OCI-LY1 (cell line): ENCODE results near the gene IL21R.

ENCODE experiments used
- H2AFZ ChIP-seq: fragments of 200-600 bp; sonication (generic), shearing (Covaris generic); 2 replicates; pipeline ENCODE4 v1.6.0; 2014; ENCODE audit warnings: antibody characterized with exemption, mild to moderate bottlenecking, low read length
- H3F3A ChIP-seq: fragments of 200-600 bp; sonication (generic), shearing (Covaris generic); 2 replicates; pipeline ENCODE4 v1.6.0; 2014; ENCODE audit warnings: mild to moderate bottlenecking, antibody characterized with exemption, low read length, moderate library complexity; ENCODE audit not compliant: insufficient read depth
- H3K27ac ChIP-seq: fragments of 200-600 bp; sonication (generic); 2 replicates; pipeline ENCODE4 v1.5.1; 2014; ENCODE audit warnings: low read length, mixed run types, mild to moderate bottlenecking, low read depth; ENCODE audit not compliant: poor library complexity, severe bottlenecking
- H3K27me3 ChIP-seq: fragments of 200-600 bp; sonication (generic); 2 replicates; pipeline ENCODE4 v1.6.0; 2014; ENCODE audit warnings: antibody characterized with exemption, mild to moderate bottlenecking, low read length, moderate library complexity; ENCODE audit not compliant: insufficient read depth
- H3K36me3 ChIP-seq: fragments of 200-600 bp; sonication (generic); 2 replicates; pipeline ENCODE4 v1.6.1; 2014; ENCODE audit warnings: mild to moderate bottlenecking, antibody characterized with exemption, low read length, moderate library complexity, mixed read lengths; ENCODE audit not compliant: insufficient read depth
- H3K4me1 ChIP-seq: fragments of 200-600 bp; sonication (generic); 2 replicates; pipeline ENCODE4 v1.5.1; 2014; ENCODE audit warnings: mild to moderate bottlenecking, low read length, moderate library complexity; ENCODE audit not compliant: insufficient read depth, severe bottlenecking
- H3K4me2 ChIP-seq: fragments of 200-600 bp; sonication (generic), shearing (Covaris generic); 2 replicates; pipeline ENCODE4 v1.6.1; 2014; ENCODE audit warnings: low read length
- H3K4me3 ChIP-seq: fragments of 200-600 bp; sonication (generic); 2 replicates; pipeline ENCODE4 v1.5.1; 2014; ENCODE audit warnings: low read length, low read depth, mild to moderate bottlenecking, mixed read lengths; ENCODE audit not compliant: poor library complexity, severe bottlenecking
- H3K79me2 ChIP-seq: fragments of 200-600 bp; shearing (Covaris generic); 2 replicates; pipeline ENCODE4 v1.6.1; 2016; ENCODE audit warnings: mixed run types, low read length, mixed read lengths; ENCODE audit not compliant: insufficient read depth
- H3K9ac ChIP-seq: fragments of 200-600 bp; sonication (generic), shearing (Covaris generic); 2 replicates; pipeline ENCODE4 v1.6.1; 2014; ENCODE audit warnings: mild to moderate bottlenecking, low read length, mixed read lengths
- H3K9me2 ChIP-seq: fragments of 200-600 bp; sonication (generic), shearing (Covaris generic); 2 replicates; pipeline ENCODE4 v1.6.1; 2014; ENCODE audit warnings: low read depth, mild to moderate bottlenecking, low read length, mixed read lengths
- H3K9me3 ChIP-seq: fragments of 200-600 bp; shearing (Covaris generic); 2 replicates; pipeline ENCODE4 v1.6.1; 2014; ENCODE audit warnings: low read length, mixed read lengths
- H4K20me1 ChIP-seq: fragments of 200-600 bp; sonication (generic), shearing (Covaris generic); 2 replicates; pipeline ENCODE4 v1.6.0; 2016; ENCODE audit warnings: mild to moderate bottlenecking, low read length; ENCODE audit not compliant: insufficient read depth
- CTCF ChIP-seq: fragments of 200-600 bp; sonication (generic), shearing (Covaris generic); IDR thresholded peaks from 2 replicates; pipeline ENCODE4 v1.5.1; 2017; ENCODE audit warnings: mild to moderate bottlenecking, antibody characterized with exemption, low read length, moderate library complexity, mixed read lengths
- EZH2 ChIP-seq: fragments of 200-600 bp; sonication (generic), shearing (Covaris generic); IDR thresholded peaks from 2 replicates; pipeline ENCODE4 v1.8.0; 2017; ENCODE audit warnings: borderline replicate concordance, mixed run types, mild to moderate bottlenecking, antibody characterized with exemption, low read length, moderate library complexity, mixed read lengths

IL21R gene

GRCh38 chr16:27450196-27450549, 48.2 kb downstream of the IL21R start:
- H4K20me1 ChIP-seq: no peaks in the 10 kb centered on the region
- no peak overlapping the region for H2AFZ ChIP-seq
- no peak overlapping the region for H3K27ac ChIP-seq
- H3K4me3 ChIP-seq: no peak overlapping the region
- no peaks in the 10 kb centered on the region for H3K9me2 ChIP-seq
- H3K36me3 ChIP-seq: no peaks in the 10 kb centered on the region
- H3K27me3 ChIP-seq: no peaks in the 10 kb centered on the region; the same call in 1 of the 2 replicates
- H3K4me1 ChIP-seq: peaks cover 16% of the 10 kb centered on the region
- no peak overlapping the region for H3K4me2 ChIP-seq
- no peaks in the 10 kb centered on the region for H3K79me2 ChIP-seq
- no peak overlapping the region for H3K9ac ChIP-seq
- peaks cover under 1% of the 10 kb centered on the region; the same call in 1 of the 2 replicates for H3K9me3 ChIP-seq
- no peak for TF ChIP-seq CTCF
- no peaks in the 10 kb centered on the region for H3F3A ChIP-seq

DNA sequence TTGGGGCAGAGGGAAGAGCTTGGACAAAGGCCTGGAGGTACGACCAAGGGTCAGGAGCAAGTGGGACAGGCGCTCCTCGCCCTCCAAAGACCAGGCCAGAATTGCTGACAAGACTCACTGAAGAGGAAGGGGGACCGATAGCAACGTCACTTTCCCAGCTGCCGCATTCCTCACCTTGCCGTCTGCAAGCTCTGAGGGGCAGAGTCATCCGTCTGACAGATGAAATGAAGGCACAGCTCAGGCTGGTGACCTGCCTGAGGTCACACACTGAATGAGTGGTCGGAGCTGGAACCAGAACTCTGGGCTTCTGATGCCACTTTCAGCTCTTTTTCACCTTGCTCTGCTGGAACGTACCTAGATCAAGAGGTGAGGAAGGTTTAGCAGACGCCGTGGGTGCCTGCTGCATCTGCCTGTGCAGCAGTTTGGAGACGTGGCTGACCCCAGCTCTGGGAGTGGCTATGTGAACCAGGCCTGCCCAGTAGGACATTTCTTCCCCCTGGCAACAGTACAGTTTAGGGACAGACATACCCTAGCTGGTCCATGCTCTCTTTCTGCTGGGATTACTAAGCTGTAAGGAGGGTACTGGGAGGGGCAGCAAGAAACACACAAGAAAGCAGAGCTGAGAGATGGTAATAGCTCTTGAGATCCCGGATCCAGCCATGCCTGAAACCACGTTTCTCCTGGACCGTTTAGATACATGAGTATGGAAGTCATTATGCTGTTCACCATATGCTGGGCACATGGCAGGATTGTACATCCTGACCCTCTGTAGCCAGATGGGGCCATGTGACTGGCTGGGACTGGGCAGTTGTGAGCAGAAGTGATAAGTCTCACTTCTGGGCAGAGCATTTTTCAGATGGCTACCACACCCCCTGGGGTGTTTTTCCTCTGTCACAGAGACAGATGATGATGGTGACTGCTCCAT, 50.9 kb downstream of the IL21R start:
- H2AFZ ChIP-seq: no peak overlapping the region
- H3K9me2 ChIP-seq: no peaks in the 10 kb centered on the region
- no peaks in the 10 kb centered on the region for H3K36me3 ChIP-seq
- H3K27ac ChIP-seq: no peak overlapping the region
- H3K4me2 ChIP-seq: no peak overlapping the region
- H3K4me1 ChIP-seq: peaks cover 16% of the 10 kb centered on the region
- H3K79me2 ChIP-seq: no peaks in the 10 kb centered on the region
- H3K27me3 ChIP-seq: no peaks in the 10 kb centered on the region; the same call in 1 of the 2 replicates
- TF ChIP-seq CTCF: no peak
- TF ChIP-seq EZH2: no peak
- H4K20me1 ChIP-seq: no peaks in the 10 kb centered on the region
- H3K9me3 ChIP-seq: no peaks in the 10 kb centered on the region
- no peak overlapping the region for H3K9ac ChIP-seq
- no peak overlapping the region for H3K4me3 ChIP-seq
- no peaks in the 10 kb centered on the region for H3F3A ChIP-seq

DNA sequence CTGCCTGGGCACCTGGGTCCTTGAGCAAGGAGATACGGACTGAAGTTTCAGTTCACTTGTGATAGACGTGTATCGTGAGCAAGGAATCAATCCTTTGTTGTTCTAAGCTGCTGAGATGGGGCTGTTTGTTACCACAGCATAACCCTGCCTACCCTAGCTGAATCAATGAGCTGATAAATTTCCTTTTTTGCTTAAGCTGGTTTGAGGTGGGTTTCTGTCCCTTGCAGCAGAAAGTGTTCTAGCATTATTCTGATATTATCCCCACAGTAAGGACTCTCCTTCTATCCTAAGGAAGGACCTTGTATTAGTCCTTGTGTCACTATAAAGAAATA, 51.5 kb downstream of the IL21R start:
- Histone ChIP-seq H3K36me3 (no peaks in the 10 kb centered on the region), H3K4me1 (peaks cover 16% of the 10 kb centered on the region), H3K4me3 (no peak overlapping the region), H4K20me1 (no peaks in the 10 kb centered on the region), H3K27ac (no peak overlapping the region), H3K4me2 (no peak overlapping the region), H2AFZ (no peak overlapping the region), H3K27me3 (no peaks in the 10 kb centered on the region; the same call in 1 of the 2 replicates), H3F3A (no peaks in the 10 kb centered on the region), H3K9me2 (no peaks in the 10 kb centered on the region), H3K79me2 (no peaks in the 10 kb centered on the region), H3K9me3 (no peaks in the 10 kb centered on the region), H3K9ac (no peak overlapping the region)
- TF ChIP-seq CTCF: no peak
- no peak for TF ChIP-seq EZH2
